ENCODE results near the gene PHKG1.
A peak's percentile ranks its signal among the peaks of the same experiment; 100 is the strongest.
"Not testable (repeated sequence)": the region's sequence is repeated elsewhere in the genome, so short reads cannot be mapped to it uniquely, and the experiment has no call there.

PHKG1 gene

DNA sequence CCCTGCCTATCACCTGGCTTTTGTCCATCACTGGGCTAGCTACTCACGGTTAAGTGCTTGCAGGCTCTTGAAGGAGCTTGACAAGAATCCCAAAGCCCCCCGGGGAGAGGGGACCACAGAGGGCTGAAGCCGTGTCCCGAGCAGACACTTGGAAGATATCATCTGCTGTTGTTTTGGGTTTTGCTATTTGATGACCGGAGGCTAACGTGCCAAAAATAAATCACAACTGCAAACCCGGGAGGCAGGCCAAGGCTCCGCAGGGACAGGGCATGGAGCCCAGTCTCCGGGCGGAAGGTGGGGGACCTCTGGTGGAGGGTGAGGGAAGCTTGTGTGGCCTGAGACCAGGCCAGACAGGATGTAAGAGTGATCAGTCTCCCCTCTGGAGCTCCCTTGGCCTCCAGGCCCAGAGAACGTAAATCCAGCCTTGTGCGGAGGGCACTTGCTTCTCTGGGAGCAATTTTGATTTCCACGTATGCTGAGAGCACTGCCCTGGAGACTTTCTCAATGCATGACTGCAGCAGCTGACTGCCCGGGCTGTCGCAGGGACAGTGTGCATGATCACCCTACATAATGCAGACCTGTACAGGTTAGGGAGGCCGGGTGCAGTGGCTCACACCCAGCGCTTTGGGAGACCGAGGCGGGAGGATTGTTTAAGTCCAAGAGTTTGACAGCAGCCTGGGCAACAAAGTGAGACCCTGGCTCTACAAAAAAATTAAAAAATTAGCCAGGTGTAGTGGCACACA lies at the start of gene PHKG1:
TSS of gene PHKG1 (minus strand) at position 164 of the 743 bp plus-strand sequence. CDS start 4,011 bp downstream, outside the sequence.
- no peak for DNase-seq (ENCODE audit: low read depth)

DNA sequence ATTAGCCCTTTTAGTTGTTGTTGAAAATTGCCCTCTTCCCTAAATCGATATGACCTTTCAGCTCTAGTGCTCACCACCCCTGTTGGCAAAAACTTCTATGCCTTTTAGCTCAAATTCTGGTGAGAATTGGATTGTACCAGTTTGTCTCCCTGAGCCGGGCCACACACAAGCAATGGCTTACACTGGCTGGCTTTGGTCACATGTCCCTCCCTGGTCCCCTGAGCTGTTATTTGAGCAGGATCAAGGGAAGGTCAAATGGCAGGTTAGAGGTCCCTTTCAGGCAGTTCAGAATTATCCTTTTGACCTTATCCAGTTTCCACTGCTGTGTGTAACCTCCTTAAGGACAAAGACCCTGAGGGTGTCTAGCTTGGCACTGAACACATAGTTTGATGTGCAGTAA lies 38.3 kb upstream of the PHKG1 start:
- DNase-seq (ENCODE audit: low read depth): not testable (repeated sequence)

DNA sequence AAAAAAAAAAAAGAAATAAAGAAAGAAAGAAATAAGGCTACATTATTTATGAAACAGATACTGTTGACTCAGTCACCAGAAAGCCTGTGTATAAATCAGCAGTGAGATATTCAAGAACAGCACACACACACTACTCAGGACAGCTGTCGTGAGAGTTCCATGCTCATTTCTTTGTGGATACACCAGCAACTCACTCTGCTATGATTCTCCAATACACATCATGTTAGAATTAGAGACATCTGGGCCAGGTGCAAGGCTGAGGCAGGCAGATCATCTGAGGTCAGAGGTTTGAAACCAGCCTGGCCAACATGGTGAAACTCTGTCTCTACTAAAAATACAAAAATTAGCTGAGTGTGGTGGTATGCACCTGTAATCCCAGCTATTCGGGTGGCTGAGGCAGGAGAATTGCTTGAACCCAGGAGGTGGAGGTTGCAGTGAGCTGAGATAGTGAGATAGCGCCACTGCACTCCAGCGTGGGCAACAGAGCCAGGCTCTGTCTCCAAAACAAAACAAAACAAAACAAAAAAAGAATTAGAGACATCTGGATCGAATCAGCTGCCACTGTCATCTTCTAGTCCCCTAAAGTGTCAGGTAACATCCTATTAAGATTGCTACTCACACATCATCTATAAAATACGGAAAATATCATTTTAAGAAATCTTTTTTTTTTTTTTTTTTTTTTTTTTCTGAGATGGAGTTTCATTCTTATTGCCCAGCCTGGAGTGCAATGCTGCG lies 34.7 kb upstream of the PHKG1 start:
- DNase-seq (ENCODE audit: low read depth): no peak

DNA sequence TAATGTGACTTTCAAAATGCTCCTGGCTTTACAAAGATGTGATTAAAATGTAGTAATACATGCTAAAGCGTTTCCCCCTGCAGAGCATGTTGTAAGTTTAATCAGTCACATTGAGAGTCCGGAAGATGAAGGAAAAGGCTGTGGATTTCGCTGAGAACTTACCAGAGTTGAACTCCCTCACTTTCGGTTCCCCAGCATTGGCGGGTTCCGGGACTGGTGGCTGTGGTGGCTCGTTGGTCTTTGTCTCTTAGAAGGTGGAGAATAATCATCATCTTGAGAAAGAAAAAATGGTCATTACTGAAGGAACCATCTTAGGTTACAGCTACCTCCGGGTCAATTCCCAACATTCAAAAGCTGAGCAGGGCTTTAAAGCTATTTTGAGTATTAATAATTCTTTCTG lies 33.1 kb upstream of the PHKG1 start:
- DNase-seq (ENCODE audit: low read depth): no peak

DNA sequence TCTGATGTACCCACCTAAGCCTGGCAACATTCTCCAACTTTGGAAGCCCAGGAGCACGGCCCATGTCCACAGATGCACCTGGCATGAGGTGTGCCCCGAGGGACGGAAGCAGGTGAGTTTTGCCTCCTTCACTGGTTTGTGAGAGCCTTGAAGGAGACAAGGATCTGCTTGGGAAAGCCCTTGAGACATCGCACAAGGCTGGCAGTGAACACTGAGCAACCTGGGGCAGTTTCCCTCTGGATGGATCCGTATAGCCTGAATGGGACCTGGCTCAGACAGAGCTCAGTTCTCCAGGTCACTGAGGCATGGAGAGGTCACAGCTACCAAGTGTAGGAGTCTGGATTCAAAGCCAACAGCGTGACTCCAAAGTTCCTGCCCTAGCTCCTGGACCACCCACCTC lies 32.2 kb upstream of the PHKG1 start:
- DNase-seq (ENCODE audit: low read depth): no peak

DNA sequence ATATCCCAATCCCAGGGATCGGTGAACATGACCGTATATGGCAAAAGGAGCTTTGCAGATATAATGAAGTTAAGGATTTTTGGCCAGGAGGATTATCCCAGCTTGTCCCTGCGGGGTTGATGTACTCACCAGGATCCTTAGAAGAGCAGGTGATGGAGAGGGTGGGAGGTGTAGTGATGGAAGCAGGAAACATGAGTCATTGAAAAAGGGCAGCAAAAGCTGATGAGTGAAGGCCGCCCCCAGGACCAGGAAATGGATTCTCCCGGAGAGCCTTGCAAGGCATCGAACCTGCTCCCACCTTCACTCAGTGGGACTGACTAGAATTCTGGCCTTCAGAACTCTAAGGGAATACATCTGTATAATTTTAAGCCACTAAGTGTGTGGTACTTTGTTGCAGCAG lies 28.7 kb upstream of the PHKG1 start:
- no peak for DNase-seq (ENCODE audit: low read depth)

DNA sequence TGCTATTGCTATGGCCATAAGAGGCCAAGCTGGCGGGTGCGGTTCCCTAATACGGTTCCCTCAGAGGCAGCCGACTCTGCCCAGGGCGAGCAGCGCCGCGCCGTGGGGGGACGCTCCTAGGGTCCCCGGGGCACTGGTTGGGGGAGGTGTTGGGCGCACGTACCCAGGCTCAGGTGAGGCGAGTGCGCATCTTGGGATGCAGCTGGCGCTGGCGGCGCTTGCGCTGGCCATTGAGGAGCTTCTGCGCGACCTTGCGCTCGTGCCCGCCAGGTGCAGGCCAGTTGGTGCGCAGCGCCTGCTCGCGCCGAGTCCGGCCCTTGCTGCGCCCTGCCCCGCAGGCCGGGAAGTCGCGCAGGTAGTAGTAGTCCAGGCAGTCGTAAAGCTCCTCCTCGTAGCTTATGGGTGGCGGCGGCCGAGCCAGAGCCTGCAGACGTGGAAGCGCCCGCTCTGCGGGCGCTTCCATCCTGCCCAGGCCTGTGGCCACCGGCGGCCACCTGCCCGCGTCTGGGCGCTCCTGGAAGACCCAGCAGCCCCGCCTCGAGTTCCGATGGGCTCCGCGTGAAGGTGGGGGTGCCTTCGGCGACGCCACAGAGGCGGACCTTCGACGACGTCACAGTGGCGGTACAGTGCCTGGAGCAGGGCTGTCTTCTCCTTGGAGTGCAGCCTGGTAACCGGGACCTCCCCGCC lies 23.2 kb upstream of the PHKG1 start, which contains the start of gene NUPR2:
TSS of gene NUPR2 (minus strand) at position 566 of the 687 bp plus-strand sequence. CDS start at position 463, 103 bp downstream.
- DNase-seq (ENCODE audit: low read depth): no peak

DNA sequence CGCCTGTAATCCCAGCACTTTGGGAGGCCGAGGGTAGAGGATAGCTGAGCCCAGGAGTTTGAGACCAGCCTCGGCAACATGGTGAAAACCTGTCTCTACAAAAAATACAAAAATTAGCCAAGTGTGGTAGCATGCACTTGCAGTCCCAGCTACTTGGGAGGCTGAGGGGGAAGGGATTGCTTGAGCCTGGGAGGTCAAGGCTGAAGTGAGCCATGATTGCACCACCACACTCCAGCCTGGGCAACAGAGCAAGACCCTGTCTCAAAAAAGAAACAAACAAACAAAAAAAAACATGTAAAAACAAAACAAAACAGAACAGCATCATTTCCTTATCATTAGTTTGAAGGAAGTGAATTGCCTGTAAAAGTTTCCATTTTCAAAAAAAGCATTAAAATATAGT lies 19.5 kb upstream of the PHKG1 start:
- not testable (repeated sequence) for DNase-seq (ENCODE audit: low read depth)

DNA sequence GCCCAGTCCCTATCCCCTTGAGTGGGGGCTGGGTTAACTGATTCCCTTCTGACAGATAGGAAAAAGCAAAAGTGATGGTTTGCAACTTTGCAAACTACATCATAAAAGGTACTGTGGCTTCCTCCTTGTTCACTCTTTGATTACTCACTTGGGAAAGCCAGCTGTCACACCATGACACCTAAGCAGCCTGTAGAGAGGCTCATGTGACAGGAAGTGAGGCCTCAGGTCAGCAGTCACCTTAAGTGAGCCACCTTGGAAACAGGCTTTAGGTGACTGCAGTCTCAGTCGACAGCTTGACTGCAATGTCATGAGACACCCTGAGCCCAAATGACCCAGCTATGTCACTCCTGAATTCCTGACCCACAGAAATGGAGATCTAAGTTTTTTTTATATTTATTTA lies 17.9 kb upstream of the PHKG1 start:
- no peak for DNase-seq (ENCODE audit: low read depth)

DNA sequence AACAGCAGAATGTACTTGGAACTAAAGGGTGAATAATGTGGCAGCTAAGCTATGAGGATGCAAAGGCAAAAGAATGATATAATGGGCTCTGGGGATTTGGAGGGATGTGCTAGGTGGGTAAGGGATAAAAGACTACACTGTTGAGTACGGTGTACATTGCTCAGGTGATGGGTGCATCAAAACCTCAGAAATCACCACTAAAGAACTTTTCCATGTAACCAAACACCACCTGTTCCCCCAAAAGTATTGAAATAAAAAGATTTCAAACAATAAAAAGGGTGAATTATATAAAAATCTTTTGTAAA lies 15.2 kb upstream of the PHKG1 start:
- DNase-seq (ENCODE audit: low read depth): no peak

DNA sequence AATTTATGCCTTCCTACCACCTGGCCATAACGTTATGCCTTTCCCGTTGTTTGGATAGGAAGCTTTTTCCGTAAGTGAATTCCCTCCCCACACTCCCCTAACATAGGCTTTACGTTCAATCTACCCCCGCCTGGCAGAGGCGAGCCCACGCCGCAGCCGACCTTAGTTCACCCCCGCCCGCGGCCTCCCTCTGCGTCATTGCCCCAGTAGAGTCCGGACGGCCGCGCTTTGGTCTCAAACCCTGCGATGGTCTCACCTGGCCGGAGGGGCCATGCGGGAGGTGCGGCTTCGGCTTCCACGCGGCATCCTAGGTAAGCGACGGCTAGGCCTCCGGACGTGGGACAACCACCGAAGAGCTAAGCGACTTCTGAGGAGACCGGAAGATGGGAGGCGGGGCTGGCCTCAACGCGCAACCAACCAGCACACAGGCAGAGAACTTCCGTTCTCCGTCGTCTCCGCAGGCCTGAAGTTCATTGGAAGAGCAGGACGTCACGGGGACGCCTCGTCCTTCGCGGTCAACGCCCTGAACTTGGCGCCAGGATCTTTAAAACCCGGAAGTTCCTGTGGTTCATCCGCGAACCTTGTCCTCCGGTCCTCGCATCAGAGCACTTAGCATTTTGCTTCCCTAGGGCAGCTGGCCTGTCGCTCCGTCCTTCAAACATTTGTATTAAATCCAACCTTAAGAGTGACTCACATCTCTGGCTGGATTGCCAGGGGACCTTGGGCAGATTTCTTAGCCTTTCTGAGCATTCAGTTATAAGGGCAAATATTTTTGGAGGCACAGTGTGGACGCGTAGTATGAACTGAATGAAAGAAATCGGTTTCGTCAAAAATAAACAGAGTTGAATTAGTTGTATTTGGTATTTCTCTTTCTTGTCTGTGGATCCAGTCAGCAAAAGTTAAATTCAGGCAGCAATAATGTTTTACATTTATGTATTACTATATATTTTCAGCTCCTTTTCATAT lies 13.6 kb upstream of the PHKG1 start, which contains the start of gene CHCHD2:
TSS of gene CHCHD2 (minus strand) at position 369 of the 966 bp plus-strand sequence. CDS start at position 306, 63 bp downstream.
- DNase-seq (ENCODE audit: low read depth): peak; percentile 74

DNA sequence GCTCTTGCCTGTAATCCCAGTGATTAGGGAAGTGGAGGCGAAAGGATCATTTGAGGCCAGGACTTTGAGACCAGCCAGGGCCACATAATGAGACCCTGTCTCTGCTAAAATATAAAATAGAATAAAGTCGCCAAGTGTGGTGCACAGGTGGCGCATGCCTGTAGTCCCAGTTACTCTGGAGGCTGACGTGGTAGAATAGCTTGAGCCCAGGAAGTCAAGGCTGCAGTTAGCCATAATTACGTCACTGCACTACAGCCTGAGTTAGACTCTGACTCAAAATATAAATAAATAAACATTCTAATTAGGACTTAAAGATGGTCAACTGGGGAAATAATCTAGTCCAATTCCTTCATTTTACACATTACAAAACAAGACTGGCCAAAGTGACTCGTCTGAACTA lies 12.8 kb upstream of the PHKG1 start:
- no peak for DNase-seq (ENCODE audit: low read depth)

DNA sequence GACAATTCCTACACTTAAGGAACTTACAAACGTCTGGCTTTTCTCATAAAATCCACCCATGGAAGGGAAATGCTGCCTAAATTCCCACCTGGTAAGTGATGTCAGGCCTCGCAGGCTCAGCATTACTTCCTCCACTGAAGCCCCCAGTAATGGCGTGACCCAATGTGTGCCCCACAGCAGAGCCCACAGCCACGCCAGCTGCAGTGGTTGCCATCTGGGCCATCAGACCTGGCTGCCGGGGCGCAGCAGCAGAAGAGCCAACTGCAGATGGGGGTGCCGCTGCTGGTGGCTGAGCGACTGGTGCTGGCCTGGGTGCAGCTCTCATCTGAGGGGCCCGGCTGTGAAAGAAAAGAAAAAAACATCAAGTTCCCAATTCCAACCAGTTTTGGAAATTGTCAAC lies 11.4 kb upstream of the PHKG1 start:
- DNase-seq (ENCODE audit: low read depth): not testable (repeated sequence)

DNA sequence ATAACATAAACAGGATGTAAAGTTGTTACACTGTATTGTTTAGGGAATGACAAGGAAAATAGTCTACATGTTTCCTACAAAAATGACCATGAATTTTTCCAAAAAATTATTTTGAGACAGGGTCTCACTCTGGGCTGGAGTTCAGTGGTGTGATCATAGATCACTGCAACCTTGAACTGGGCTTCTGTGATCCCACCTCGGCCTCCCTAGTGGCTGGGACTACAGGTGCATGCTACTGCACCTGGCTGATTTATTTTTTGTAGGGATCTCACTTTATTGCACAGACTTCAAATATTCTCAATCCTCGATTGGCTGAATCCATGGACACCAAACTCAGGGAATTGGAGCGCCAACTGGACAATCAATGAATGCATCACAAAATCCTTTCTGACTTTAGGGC lies 6.9 kb upstream of the PHKG1 start:
- DNase-seq (ENCODE audit: low read depth): no peak

DNA sequence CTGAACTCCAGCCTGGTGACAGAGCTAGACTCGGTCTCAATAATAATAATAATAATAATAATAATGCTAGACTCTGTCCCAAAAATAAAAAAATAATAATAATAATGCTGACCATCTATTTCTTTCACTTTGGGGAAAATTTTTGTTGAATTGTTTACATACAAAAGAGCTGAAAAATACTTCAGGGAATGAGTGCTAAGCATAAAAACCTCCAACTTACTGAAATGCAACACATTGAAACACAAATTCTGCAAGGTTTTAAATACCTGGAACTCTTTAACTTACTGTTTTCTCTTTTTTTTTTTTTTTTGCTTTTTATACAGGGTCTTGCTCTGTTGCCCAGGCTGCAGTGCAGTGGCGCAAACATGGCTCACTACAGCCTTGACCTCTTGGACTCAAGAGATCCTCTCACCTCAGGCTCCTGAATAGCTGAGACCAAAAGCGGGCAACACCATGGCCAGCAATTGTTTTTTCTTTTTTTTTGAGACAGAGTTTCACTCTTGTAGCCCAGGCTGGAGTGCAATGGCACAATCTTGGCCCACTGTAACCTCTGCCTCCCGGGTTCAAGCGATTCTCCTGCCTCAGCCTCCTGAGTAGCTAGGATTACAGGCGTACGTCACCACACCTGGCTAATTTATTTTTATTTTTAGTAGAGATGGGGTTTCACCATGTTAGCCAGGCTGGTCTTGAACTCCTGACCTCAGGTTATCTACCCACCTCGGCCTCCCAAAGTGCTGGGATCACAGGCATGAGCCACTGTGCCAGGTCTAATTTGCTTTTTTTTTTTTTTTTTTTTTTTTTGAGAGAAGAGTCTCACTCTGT lies 5.6 kb upstream of the PHKG1 start:
- not testable (repeated sequence) for DNase-seq (ENCODE audit: low read depth)

DNA sequence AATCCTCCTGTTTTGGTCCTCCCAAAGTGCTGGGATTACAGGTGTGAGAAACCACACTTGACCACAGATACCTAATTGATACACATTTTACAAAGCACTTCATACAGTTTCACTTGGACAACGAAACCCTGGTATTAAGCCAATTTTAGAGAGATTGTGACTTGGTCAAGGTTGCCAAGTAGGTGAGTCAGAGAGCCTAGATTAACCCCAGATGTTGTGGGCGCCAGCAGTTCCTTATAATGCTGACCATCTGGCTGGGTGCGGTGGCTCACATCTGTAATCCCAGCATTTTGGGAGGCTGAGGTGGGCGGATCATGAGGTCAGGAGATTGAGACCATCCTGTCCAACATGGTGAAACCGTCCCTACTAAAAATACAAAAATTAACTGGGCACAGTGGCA lies 4.9 kb upstream of the PHKG1 start:
- no peak for DNase-seq (ENCODE audit: low read depth)

DNA sequence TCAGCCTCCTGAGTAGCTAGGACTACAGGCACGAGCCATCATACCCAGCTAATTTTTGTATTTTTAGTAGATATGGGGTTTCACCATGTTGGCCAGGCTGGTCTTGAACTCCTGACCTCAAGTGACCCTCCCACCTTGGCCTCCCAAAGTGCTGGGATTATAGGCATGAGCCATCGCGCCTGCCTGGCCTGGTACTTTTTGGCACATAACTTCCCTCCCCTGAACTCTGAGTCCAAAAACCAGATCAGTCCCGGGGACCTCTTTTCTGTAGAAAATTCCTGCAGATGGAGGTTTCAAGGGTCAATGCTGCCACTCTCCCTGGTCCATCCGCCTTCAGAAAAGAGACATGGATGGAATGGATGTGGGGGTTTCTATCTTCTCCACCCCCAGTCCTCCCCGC lies 364 bp downstream of the PHKG1 start:
- DNase-seq (ENCODE audit: low read depth): not testable (repeated sequence)

DNA sequence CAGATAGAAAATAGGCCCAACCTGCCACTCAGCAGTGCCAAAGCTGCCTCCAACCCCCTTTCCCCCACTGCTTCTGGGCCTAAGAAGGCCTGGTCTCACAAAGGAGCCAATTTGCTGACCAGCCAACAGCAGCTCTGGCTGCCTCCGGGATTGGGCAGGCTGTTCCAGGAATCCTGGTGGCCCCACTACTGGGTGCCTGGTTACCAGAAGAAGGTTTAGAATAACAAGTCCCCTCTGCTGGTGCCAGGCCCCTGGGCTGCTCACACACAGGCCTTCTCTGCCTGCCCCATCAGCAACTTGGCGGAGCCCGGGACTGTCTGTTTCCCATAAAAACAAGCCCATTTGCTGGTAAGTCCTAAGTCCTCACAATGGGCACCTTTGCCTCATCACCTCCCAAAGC lies 1.2 kb downstream of the PHKG1 start:
- DNase-seq (ENCODE audit: low read depth): no peak

DNA sequence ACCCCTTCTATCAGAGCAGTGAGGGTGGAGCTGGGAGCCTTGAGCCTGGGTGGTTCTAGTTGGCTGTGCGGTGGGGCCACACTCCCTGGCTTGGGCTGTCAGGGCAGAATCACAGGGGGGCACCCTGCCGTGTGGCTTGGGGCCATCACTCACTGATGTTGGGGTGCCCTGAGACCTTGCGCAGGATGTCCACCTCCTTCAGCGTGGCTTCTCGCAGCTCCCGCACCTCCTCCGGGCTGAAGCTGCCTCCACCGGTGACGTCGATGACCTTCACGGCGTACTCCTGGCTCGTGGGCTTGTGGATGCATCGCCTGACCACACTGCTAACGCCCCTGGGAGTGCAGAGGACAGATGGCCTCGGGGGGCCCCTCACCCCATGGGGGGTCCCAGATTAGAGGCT lies 5.3 kb downstream of the PHKG1 start:
- DNase-seq (ENCODE audit: low read depth): no peak

DNA sequence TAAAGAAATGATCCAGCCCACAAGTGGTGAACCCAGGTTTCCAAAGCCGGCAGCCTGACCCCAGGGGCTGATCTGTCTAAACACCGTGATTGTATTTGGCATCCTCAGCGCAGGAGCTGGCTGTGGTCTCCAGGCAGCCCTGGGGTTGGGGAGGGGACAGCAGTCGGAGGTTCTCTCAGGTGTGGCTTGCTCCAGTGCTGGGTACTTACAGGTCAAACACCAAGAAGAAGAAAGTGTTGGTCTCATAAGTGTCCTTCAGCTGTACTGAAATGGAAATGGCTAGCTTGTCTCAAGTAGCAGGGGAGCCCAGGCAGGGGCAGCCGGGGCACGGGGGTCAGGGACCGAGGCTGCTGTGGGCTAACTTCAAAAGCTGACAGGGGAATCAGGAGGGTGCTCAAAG lies 6.0 kb downstream of the PHKG1 start:
- no peak for DNase-seq (ENCODE audit: low read depth)

All from stimulated activated CD8-positive, alpha-beta memory T cell treated with anti-CD3 and anti-CD28 coated beads, Interleukin-15, amount 100 ng/mL, for 24 hours (primary cell).